EH (cell line): Measurements from ENCODE around the gene ATP6V1D.
"Not testable (repeated sequence)": the region's sequence is repeated elsewhere in the genome, so short reads cannot be mapped to it uniquely, and the experiment has no call there.

Source experiments
- DNase-seq: peaks from one replicate; pipeline ENCODE4 v3.0.0-alpha.2; 2015; ENCODE audit warnings: low read depth

ATP6V1D gene

DNA sequence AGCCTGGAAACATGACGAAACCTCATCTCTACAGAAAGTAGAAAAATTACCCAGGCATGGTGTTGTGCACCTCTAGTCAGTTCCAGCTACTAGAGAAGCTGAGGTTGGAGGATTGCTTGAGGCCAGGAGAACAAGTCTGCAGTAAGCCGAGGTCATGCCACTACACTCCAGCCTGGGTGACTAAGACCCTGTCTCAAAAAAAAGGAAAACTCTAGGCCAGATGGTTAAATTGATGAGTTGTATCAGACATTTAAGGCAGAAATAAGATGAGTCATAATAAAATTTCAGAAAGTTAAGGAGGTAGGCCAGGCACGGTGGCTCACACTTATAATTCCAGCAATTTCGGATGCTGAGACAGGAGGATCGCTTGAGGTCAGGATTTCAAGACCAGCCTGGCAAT, 11.2 kb upstream of the ATP6V1D start:
- DNase-seq: peak; percentile 14

DNA sequence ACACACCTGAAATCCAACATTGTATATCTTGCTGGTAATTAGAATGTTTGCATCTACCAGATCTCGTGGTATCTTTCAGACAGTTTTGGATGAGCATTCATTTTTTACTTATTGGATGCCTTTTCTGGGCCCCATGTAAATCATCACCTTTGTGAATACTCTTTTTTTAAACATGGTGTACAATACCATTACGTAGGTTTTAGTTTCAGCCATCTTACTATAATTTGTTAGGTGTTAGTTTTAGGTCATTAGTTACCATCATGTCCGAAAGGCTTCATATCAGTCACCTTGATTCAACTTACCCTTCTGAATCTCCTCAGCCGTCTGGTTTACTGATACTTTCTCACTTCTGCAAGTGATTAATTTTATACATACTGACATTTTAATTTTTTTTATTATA, 5.9 kb upstream of the ATP6V1D start:
- DNase-seq: no peak

DNA sequence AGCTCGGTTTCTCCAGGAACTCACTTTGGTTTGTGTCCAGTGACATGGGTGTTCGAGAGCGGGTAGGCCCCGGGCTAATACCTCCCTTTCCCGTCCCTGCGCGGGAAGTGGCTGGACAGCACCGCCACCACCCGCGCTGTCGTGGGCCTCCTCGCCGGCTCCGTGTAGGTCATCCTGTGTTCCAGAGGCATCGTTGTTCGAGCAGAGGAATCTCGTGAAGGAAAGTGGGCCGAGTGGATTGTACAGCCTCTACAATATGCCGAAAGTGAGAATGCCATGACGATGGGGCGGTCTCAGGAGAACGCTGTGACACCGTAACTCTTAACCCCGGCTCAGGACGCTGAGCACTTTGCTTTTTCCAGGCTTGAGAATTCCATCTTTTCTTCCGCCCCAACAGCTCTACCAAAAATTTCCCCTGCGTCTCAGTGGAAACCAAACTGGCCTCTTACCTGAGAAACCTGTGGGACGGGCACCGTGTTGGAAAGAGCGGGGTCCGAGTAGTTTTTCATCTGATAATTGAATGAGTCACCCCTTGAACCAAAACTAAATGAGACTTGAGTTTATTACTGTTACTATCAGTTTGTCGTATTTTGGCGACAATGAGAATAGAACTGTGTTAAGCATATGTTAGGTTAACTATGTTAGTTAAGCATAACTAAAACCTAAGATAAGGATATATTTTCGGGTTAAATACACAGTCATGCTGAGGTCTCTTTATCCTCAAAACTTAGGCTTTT, 1.0 kb upstream of the ATP6V1D start:
- no peak for DNase-seq

DNA sequence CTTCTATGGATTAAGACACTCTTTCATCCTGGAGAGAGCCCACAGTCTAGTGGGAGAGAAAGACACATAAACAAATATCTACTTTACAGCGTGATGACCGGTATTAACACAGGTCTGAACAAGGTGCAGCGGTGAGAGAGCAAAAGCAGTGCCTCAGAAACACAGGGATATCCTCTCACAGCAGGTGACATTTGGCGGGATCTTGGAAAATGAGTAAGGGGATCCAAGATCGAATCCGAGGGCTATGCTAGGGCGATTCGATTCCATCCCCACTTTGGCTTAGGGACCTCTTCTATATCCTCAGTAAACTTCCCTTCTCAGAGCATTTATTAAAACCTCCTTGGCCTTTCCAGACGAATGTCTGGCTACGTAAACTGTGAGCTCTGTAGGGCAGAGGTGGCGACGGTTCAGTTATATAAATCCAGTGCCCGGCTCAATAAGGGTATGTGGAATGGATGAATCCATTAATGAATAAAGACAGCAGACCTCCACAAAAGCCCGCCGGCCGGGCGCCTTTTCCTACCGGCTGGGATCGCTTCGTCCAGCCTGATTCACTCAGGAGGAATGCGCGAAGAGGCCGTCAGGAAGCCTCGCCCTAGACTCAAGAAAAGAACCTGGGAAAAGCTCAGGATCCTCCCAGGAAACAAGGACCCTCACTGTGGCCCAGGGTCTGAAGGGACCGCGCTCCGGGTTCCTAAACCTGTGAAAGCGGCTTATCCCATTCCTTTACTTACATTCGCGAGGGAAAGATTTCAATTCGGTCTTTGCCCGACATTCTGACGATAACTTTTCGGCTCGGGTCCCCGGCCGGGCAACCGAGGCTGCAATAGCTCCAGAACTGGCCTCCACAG, 455 bp downstream of the ATP6V1D start:
- peak; percentile 80 for DNase-seq

DNA sequence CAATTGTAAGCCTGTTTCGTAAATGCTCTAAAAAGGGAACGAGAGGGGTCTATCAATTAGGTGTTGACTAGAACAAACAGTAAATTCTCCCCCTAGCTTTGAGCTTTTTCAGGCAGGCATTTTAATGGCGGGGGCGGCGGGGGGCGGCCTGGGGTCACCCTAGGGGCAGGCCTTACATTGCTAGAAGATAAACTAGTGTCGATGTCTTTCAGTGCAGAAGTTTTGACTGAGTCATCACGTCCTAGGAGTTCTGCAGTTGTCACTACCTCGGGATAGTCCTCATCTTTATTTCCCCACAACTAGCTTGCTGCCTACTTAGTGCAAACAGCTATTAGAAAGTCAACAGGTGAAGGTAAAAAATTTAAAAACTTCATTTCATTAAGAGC, 1.6 kb downstream of the ATP6V1D start:
- DNase-seq: peak; percentile 20

DNA sequence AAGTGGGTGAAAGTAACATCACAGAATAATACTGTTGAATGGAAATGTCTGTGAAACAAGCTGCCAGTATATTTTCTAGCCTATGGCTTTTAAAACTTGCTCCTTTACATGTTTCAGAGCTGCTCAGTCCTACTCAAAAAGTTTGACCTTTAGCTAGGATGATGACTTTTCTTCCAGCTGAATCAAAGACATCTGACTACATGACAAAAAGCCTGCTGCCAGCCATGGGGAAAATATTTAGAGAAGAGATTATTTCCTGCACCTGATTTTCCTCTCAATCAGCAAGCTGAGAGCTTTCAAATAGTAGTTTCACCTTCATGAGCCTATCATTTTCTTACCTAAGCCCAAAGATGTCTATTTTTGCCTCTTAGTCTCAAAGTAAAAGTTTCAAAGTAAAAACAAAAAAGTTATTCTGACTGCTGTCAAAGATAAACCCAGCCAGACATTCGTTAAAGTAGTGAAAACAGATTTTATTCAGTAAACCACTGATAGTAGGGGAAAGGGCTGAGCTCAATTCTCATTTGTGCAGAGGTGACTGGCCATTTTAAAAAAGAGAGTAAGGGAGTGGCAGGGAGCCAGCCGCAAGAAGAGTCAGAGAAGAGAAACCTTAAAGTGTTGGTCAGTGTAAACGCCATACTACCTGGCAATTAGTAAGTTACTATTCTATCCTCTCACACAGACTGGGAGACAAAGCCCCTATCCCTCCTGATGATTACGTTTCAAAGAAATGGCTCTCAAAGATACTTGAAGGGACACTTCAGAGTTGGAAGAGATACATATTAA, 2.2 kb downstream of the ATP6V1D start:
- DNase-seq: no peak

DNA sequence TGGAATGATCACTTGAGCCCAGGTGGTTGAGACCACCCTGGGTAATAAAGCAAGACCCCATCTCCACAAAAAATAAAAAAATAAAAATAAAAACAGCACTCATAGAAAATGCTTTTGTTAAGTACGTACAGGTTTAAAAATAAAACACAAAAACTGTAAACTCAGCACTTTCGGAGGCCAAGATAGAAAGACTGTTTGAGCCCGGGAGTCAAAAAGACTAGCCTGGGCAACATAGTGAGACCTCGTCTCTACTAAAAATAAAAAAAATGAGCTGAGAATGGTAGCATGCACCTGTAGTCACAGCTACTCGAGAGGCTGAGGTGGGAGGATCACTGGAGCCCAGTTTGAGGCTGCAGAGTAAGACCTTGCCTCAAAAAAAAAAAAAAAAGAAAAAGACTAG, 7.5 kb downstream of the ATP6V1D start:
- no peak for DNase-seq

DNA sequence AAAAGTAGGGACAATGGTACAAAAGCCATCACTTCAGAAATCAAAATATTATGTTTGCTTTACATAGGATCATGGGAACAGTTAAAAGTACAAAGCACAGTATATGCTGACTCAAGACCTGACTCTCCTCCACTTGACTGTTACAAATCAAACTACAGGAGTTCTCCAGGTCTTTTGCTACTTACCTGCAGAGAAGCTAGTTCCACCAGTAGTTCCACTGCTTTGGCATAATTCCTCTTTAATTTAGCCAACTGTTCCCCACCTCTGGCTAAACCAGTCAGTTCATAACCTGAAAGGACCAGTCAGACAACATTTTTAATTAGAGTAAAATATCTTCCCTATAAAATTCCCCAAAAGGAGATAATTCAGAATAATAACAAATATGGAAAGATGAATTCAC, 14.0 kb downstream of the ATP6V1D start:
- no peak for DNase-seq

DNA sequence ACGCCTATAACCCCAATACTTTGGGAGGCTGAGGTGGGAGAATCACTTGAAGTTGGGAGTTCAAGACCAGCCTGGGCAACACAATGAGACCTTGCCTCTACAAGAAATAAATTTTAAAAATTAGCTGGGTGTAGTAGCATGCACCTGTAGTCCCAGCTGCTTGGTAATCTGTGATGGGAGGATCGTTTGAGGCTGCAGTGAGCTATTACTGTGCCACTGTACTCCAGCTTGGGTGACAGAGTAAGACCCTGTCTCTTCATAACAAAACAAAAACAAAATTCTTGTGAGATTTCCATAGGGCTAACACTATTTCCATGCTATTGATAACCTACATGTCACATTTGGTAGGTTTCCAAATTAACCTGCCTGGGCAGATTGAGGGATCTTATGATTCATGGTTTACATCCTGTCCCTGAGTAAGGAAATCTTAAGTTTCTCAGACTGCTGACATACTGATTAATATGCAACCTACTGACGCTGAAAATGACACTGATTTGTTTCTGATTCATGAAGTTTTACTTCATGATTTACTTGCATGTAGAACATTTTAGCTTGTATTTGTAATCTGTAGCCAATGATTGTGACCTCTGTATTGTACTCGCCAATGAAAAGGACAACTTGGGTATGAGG, 15.9 kb downstream of the ATP6V1D start:
- DNase-seq: no peak

DNA sequence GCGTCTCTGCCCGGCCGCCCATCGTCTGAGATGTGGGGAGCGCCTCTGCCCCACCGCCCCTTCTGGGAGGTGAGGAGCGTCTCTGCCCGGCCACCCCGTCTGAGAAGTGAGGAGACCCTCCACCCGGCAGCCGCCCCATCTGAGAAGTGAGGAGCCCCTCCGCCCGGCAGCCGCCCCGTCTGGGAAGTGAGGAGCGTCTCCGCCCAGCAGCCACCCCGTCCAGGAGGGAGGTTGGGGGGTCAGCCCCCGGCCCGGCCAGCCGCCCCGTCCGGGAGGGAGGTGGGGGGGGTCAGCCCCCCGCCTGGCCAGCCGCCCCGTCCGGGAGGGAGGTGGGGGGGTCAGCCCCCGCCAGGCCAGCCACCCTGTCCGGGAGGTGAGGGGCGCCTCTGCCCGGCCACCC, 18.4 kb downstream of the ATP6V1D start:
- DNase-seq: not testable (repeated sequence)

DNA sequence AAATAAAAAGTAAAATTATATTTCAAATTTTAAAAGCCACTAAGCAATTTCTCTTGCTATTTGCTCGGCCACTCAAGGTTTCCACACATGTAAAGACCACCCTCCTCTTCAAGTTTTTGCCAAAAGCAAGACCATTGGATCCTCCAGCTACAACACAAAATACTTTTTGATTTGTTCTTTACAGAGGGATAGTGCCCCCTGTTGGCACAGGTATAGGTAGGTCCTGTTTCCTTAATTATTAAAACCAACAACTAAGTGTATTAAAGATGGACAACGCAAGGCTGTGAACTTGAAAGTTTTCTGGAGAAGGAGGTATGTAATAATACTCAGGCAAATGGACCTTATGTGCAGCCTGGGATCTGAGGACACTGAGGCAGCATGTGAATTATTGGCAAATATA, 23.8 kb downstream of the ATP6V1D start:
- DNase-seq: peak; percentile 14

DNA sequence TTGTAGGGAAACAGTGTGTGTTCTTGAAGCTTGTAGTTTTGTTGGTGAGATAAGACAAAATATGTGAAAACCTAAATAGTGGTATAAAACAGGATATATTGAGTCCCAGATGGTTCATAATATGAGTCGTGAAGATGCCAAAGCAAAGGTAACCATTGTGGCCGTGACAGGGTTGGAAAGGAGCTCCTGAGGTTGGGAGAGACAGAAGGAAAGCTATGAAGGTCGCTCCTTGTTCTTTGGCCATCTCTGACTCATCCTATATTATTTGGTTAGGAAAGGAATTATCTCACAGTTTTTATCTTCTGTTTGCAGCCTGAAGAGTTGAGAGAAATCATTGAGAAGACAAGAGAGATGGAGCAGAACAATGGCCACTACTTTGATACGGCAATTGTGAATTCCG, 27.1 kb downstream of the ATP6V1D start:
- DNase-seq: peak; percentile 20

DNA sequence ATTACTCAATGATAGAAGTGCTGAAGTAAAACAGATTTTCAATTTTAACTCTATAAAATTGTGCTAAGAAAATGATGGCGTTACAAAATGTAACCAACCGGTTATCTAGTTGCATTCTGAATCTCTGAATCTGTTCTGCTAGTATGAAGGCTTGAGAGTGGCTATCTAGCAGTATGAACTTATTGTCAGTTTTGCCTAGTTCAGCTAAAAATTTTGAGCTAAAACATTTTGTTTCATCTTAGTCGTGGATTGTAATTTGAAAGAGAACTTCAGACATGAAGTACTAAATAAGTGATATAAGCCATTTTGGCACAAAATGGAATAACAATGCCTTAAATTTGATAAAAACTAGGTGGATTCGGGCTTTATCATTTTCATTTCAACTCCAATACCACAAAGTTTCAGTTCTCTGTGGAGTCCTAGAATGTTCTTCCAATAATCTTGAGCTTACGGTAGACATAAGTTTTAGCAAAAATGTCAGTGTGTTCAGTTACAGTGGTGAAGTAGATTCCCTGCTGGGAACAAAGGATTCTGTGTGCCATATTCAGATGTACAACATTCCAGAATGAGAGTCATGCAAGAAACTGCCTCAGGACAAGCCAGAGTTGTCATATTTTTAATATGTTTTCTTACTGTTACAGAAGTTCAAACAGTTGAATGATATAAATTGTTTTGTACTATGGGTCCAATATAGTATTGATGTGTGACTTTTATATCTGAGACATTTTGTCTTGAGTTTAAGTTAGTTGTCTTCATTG, 28.1 kb downstream of the ATP6V1D start:
- DNase-seq: peak; percentile 65

DNA sequence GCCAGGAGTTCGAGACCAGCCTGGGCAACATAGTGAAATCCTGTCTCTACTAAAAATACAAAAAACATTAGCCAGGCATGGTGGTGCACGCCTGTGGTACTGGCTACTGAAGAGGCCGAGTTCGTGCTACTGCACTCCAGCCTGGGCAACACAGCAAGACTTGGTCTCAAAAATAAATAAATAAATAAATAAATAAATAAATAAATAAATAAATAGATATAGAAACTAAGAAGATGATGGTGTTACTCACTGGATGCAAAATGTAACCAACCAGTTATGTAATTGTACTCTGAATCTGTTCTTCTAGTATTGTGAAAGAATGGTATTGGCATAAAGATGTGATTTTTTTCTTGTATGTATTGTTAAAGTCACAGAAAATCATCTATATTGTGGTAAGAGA, 29.9 kb downstream of the ATP6V1D start:
- DNase-seq: not testable (repeated sequence)

DNA sequence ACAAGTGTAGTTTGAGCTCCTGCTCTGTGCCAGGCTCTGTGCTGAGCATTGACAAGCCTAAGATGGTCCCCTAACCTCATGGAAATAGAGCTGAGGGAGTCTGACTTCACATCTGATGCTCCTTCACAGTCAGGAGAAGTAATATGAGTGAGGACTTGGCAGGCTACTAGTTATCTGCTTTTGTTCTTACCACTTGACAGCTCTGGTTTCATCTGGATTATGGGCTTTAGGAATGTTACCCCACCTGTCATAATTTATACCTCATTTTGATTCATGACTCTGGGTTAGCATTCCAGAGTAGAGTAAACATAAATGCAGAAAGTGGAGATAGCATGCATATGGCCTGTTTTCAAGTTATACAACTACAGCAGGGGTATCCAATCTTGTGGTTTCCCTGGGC, 40.5 kb downstream of the ATP6V1D start:
- DNase-seq: no peak

DNA sequence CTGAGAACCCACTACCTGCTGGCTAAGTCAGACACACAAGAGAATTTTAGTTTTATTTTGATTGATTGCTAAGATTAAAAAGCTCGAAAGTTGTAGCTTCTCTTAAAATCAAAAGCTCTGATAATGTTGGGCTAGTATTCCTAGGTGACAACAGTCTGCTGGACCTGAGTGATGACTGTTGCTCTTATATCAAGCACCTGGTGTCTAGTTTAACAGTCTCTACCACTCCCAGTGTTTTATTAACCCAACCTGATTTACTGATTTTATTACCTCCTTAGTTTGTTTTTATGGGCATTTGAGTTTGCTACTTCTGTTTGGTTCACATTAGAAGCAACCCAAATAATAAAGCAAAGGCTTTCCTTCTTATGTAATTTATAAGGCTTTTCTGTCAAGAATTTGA, 41.8 kb downstream of the ATP6V1D start:
- DNase-seq: no peak

DNA sequence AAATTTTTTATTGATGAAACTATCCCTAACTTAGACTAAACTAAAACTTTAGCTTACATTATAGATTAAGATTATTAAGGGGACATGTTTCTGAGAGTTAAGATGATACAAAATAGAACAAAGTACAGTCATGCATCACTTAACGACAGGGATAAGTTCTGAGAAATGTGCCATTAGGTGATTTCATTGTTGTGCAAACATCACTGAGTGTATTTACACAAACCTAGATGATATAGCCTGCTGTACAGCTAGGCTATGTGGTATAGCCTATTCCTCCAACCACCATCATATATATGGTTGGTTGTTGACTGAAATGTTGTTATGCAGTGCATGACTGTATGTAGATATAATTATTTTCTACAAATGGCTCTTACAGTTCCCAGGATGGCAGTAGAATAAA, 46.5 kb downstream of the ATP6V1D start:
- no peak for DNase-seq

DNA sequence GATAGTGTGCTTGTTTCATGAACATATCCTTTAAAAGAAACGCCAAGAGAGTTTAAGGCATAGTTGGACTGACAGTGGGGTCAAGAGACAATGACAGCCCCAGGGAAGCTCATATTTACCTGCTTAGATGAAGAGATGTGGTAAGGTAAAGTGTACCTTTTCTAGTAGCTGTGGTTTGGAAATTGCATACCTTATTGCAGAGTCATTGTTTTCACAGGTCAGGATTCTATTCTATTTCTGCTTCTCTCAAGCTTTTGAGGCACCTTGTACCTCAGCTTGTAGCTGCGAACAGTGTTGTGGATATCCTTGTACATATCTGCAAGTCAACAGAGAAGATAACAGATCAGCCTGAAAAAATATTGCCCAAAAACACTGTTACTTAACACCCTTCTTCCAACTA, 47.7 kb downstream of the ATP6V1D start:
- DNase-seq: no peak
